ENCODE measurements around the gene GLDN. TPM values are rescaled to one million over a fixed set of nuclear protein-coding genes. Genes with fewer than 3 reads are reported as not detected.

Gene GLDN
- total RNA-seq, 1 experiment from 2014 or later = 1.3 TPM

DNA sequence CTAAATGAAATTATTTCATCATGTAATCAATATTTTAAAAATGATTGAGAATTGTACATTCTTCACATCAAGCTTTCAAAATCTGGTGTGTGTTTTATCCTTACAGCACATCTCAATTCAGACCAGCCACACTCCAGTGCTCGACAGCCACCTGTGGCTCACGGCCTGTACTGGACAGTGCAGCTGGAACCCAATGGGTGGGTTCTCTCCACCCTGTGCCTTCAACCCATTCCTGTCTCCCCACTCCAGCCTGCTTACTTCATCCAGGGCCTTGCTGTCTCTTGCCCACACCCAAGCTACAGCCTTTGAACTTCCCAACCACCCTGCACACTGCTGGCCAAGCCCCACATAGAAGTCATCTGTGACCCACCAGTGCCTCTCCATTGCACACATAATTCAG is 20.6 kb upstream of the GLDN start:
- TF ChIP-seq, protein P1, sequence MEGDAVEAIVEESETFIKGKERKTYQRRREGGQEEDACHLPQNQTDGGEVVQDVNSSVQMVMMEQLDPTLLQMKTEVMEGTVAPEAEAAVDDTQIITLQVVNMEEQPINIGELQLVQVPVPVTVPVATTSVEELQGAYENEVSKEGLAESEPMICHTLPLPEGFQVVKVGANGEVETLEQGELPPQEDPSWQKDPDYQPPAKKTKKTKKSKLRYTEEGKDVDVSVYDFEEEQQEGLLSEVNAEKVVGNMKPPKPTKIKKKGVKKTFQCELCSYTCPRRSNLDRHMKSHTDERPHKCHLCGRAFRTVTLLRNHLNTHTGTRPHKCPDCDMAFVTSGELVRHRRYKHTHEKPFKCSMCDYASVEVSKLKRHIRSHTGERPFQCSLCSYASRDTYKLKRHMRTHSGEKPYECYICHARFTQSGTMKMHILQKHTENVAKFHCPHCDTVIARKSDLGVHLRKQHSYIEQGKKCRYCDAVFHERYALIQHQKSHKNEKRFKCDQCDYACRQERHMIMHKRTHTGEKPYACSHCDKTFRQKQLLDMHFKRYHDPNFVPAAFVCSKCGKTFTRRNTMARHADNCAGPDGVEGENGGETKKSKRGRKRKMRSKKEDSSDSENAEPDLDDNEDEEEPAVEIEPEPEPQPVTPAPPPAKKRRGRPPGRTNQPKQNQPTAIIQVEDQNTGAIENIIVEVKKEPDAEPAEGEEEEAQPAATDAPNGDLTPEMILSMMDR (conservative IDR thresholded peaks at IDR 0.05) = no peak
- H4K91ac ChIP-seq (ENCODE audit: insufficient read length, low read depth, low read length) = no peak overlapping the region

More for the DNA sequence above, 20.6 kb upstream of the GLDN start:
- Histone ChIP-seq H3K27ac (ENCODE audit: insufficient read length, low read depth, low read length) (no peak overlapping the region), H2AK5ac (ENCODE audit: insufficient read length, low read length) (no peak overlapping the region), H4K8ac (replicated peaks; ENCODE audit: insufficient read length, low read depth, low read length) (no peak overlapping the region), H2BK20ac (ENCODE audit: low read depth, low read length, poor library complexity, severe bottlenecking) (no peak overlapping the region), H4K20me1 (ENCODE audit: control insufficient read depth, insufficient read depth, insufficient read length) (no peaks in the 10 kb centered on the region), H3K18ac (ENCODE audit: insufficient read length, low read depth, low read length) (no peak overlapping the region), H3K4ac (ENCODE audit: low read depth, low read length) (no peak overlapping the region), H2BK120ac (ENCODE audit: low read depth, low read length, poor library complexity, severe bottlenecking) (no peak overlapping the region), H3K79me2 (ENCODE audit: insufficient read depth, low read length) (no peaks in the 10 kb centered on the region), H3K23me2 (ENCODE audit: insufficient read length, low read depth, low read length, poor library complexity, severe bottlenecking) (no peaks in the 10 kb centered on the region), H2AFZ (ENCODE audit: low read length) (no peak overlapping the region), H3K79me1 (ENCODE audit: insufficient read depth, low read depth, low read length, poor library complexity, severe bottlenecking) (no peaks in the 10 kb centered on the region), H3K4me1 (ENCODE audit: insufficient read depth, low read length) (no peaks in the 10 kb centered on the region), H3K14ac (ENCODE audit: insufficient read depth, low read length) (no peak overlapping the region), H3K27me3 (ENCODE audit: insufficient read depth, low read length) (no peaks in the 10 kb centered on the region), H2BK5ac (ENCODE audit: insufficient read length, low read length) (no peak overlapping the region), H3K23ac (ENCODE audit: insufficient read length, low read depth, low read length) (no peak overlapping the region), H3T11ph (ENCODE audit: low read length) (no peak overlapping the region), H3K9me3 (ENCODE audit: control insufficient read depth, low read depth, low read length) (no peaks in the 10 kb centered on the region), H4K5ac (ENCODE audit: insufficient read length, low read depth, low read length) (no peak overlapping the region), H2BK15ac (ENCODE audit: low read depth, low read length) (no peak overlapping the region), H3K4me2 (ENCODE audit: insufficient read depth, insufficient read length, low read length) (no peak overlapping the region), H3K9ac (ENCODE audit: extremely low read depth, insufficient read length, low read length) (no peak overlapping the region), H3K56ac (ENCODE audit: insufficient read length, low read depth, low read length) (no peak overlapping the region), H2BK12ac (ENCODE audit: insufficient read length, low read depth, low read length) (no peak overlapping the region)
- Mint-ChIP-seq H3K4me1 (no peaks in the 10 kb centered on the region), H3K27me3 (ENCODE audit: low read depth) (peaks cover 3% of the 10 kb centered on the region), H3K4me3 (no peak overlapping the region), H3K36me3 (ENCODE audit: insufficient read depth in 1 of 3, low read depth in 3 of 3) (no peaks in the 10 kb centered on the region), H3K27ac (no peak overlapping the region), H3K9me3 (no peaks in the 10 kb centered on the region; a peak in 1 of 5 replicates)
- WGBS (ENCODE audit: extremely low coverage, insufficient read length, low lambda C conversion rate) = no CpG with 5 or more reads among the region's 2 CpGs
- no peak for DNase-seq
